ENCODE results near the gene PITPNM3. TPM values are rescaled to one million over a fixed set of nuclear protein-coding genes. Genes with fewer than 3 reads are reported as not detected.

PITPNM3 gene
- total and polyA plus RNA-seq, 2 of the 8 experiments (the other 6 are each of a cell fraction or from before 2014, with no cell fraction given) = 1.7 to 3.1 TPM

DNA sequence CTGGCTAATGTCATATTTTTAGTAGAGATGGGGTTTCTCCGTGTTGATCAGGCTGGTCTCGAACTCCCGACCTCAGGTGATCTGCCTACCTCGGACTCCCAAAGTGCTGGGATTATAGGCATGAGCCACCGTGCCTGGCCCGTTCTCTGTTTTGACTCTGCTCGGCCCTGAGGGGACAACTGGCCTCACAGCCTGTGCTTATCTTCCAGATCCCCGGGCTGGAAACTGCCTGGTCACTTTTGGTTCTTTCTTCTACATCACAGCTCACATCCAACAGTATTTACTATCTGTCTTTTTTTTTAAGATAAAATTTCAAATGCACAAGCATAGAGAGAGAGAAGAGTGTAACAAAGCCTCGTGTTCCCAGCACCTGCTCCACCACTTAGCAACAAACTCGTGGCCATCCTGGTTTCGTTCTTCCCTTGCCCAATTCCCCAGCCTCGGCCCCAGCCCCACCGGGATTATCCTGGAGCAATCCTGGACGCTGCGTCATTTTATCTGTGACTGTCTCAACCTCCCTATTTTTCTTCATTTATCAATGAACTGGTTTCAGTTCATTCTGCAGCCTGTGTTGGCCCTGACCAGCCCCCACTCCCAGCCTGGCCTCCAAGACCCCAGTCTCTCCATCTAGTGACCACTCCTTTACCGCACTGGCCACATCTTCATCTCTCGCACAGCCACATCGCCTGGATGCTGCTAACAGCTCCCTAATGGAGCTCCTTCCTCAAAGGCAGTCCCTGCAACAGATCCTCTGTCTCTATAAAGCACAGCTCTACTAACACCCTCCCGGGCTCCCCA is 91.0 kb downstream of the PITPNM3 start:
- Histone ChIP-seq H2BK5ac (ENCODE audit: low read depth, low read length) (no peak overlapping the region), H2BK15ac (ENCODE audit: low read length) (no peak overlapping the region), H3K27me3 (replicated peaks in 1 of 4; ENCODE audit: control insufficient read depth in 3 of 4, extremely low read depth in 1 of 4, insufficient read depth in 3 of 4, low read length in 3 of 4) (no peaks in the 10 kb centered on the region), H2BK12ac (ENCODE audit: low read depth, low read length) (no peak overlapping the region), H4K91ac (replicated peaks; ENCODE audit: insufficient read length, low read length) (no peak overlapping the region), H2AFZ (ENCODE audit: low read length) (no peak overlapping the region), H3K36me3 (ENCODE audit: control insufficient read depth in 2 of 4, insufficient read depth in 4 of 4, low read length in 3 of 4) (no peaks in the 10 kb centered on the region), H3K9ac (replicated peaks in 1 of 4; ENCODE audit: extremely low read depth in 1 of 4, low read depth in 3 of 4, low read length in 3 of 4) (no peak overlapping the region), H3K9me3 (ENCODE audit: insufficient read depth in 2 of 2, low read depth in 1 of 2, low read length in 1 of 2) (no peaks in the 10 kb centered on the region), H3K23ac (ENCODE audit: insufficient read length) (no peak overlapping the region), H4K8ac (ENCODE audit: extremely low read depth, insufficient read depth, low read length) (no peak overlapping the region), H3K79me1 (ENCODE audit: low read depth, low read length) (no peaks in the 10 kb centered on the region), H3K4me1 (replicated peaks in 1 of 4; ENCODE audit: control insufficient read depth in 3 of 4, insufficient read depth in 4 of 4, low read length in 3 of 4) (peaks cover 4 to 20% (median 15%) of the 10 kb centered on the region in 4 experiments), H3K4ac (replicated peaks; ENCODE audit: insufficient read length, low read depth, low read length) (no peak overlapping the region), H4K20me1 (replicated peaks in 1 of 2; ENCODE audit: control insufficient read depth in 1 of 2, insufficient read depth in 2 of 2, low read length in 2 of 2) (no peaks in the 10 kb centered on the region), H2BK20ac (ENCODE audit: low read length) (no peak overlapping the region), H4K5ac (ENCODE audit: insufficient read length, low read depth, low read length) (no peak overlapping the region), H3K79me2 (ENCODE audit: control insufficient read depth in 1 of 2, insufficient read depth in 2 of 2, low read length in 2 of 2) (no peaks in the 10 kb centered on the region), H2BK120ac (replicated peaks; ENCODE audit: low read depth, low read length) (no peak overlapping the region), H3K4me3 (ENCODE audit: extremely low read depth in 1 of 4, insufficient read depth in 2 of 4, low read depth in 3 of 4, low read length in 4 of 4) (no peak overlapping the region), H3K18ac (ENCODE audit: extremely low read depth, low read length) (no peak overlapping the region), H2AK5ac (ENCODE audit: low read depth, low read length) (no peak overlapping the region), H3K27ac (ENCODE audit: low read depth, low read length) (no peak overlapping the region), H3K23me2 (ENCODE audit: low read depth, low read length) (no peaks in the 10 kb centered on the region), H3K14ac (ENCODE audit: insufficient read length) (no peak overlapping the region), H3K4me2 (ENCODE audit: insufficient read depth in 1 of 2, low read depth in 2 of 2, low read length in 2 of 2) (no peak overlapping the region), H3K56ac (replicated peaks; ENCODE audit: insufficient read length, low read depth, low read length) (no peak overlapping the region)
- DNase-seq (ENCODE audit: low read depth in 1 of 2, low spot score in 2 of 2) = no peak
- CTCF ChIA-PET (ENCODE audit: partially characterized antibody) = interaction anchor here (8.3 kb wide), 1 partner anchor 8 kb away, joined by 68 read pairs; no protein-coding TSS in a partner anchor
- no peak for FAIRE-seq
- POLR2A ChIA-PET (ENCODE audit: partially characterized antibody) = interaction anchor here (1.3 to 3.5 kb wide), 2 partner anchors 11 to 21 kb away, joined by 3 to 17 read pairs; no protein-coding TSS in a partner anchor
- WGBS, 2 experiments (ENCODE audit: extremely low coverage in 1 of 2, insufficient coverage in 1 of 2, insufficient read length in 1 of 2, insufficient replicate concordance in 2 of 2, low coverage in 1 of 2, low lambda C conversion rate in 2 of 2, missing lambda C conversion rate in 1 of 2) = 79% methylated on average over 19 of the region's 19 CpGs; no CpG with 5 or more reads in 1 of the 2 experiments
- no peak for TF ChIP-seq CBX5 (IDR thresholded peaks at IDR 0.05; ENCODE audit: low read depth, low read length)
- no peak for TF ChIP-seq CHD1 (IDR thresholded peaks at IDR 0.05; ENCODE audit: low read depth, low read length)
- TF ChIP-seq CBX8 (IDR thresholded peaks at IDR 0.05; ENCODE audit: borderline replicate concordance, low read depth, low read length) = no peak
- no peak for TF ChIP-seq YY1 (IDR thresholded peaks at IDR 0.05; ENCODE audit: low read depth, low read length)
- no peak for TF ChIP-seq CREB1 (IDR thresholded peaks at IDR 0.05)
- no peak for TF ChIP-seq JUND (IDR thresholded peaks at IDR 0.05; ENCODE audit: low read length)
- no peak for TF ChIP-seq TEAD4 (IDR thresholded peaks at IDR 0.05; ENCODE audit: low read depth, low read length)
- TF ChIP-seq EP300 (IDR thresholded peaks at IDR 0.05; ENCODE audit: borderline replicate concordance in 1 of 2, low read depth in 2 of 2, low read length in 2 of 2) = no peak
- TF ChIP-seq, protein P1, sequence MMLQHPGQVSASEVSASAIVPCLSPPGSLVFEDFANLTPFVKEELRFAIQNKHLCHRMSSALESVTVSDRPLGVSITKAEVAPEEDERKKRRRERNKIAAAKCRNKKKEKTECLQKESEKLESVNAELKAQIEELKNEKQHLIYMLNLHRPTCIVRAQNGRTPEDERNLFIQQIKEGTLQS (IDR thresholded peaks at IDR 0.05; ENCODE audit: insufficient read depth, low read depth, low read length) = no peak
- TF ChIP-seq POU5F1 (IDR thresholded peaks at IDR 0.05; ENCODE audit: low read depth, low read length) = no peak
- no peak for TF ChIP-seq KDM5A (IDR thresholded peaks at IDR 0.05; ENCODE audit: low read length)
- TF ChIP-seq KDM1A (IDR thresholded peaks at IDR 0.05; ENCODE audit: borderline replicate concordance, low read length) = no peak
- TF ChIP-seq, protein P2, sequence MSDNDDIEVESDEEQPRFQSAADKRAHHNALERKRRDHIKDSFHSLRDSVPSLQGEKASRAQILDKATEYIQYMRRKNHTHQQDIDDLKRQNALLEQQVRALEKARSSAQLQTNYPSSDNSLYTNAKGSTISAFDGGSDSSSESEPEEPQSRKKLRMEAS (IDR thresholded peaks at IDR 0.05) = no peak
